ENCODE data around the gene PKNOX1. TPM values are rescaled to one million over a fixed set of nuclear protein-coding genes. Genes with fewer than 3 reads are reported as not detected.
A peak's percentile ranks its signal among the peaks of the same experiment; 100 is the strongest.
"Not testable (repeated sequence)": the region's sequence is repeated elsewhere in the genome, so short reads cannot be mapped to it uniquely, and the experiment has no call there.

Gene PKNOX1
- total RNA-seq, 3 donors from 2014 or later, result 14.3 to 26.1 (median 16.3) TPM

GRCh38 chr21:43031121-43031619, 56.8 kb downstream of the PKNOX1 start:
- no peak for ATAC-seq
- H3K4me1 ChIP-seq (ENCODE audit: low read depth), result no peaks in the 10 kb centered on the region
- no peak for DNase-seq
- H3K4me3 ChIP-seq, result no peak overlapping the region
- H3K36me3 ChIP-seq (ENCODE audit: low read depth), result no peaks in the 10 kb centered on the region
- no peak for TF ChIP-seq CTCF (IDR thresholded peaks at IDR 0.05)
- intact Hi-C loops (cut with DNase I, micrococcal nuclease), result no loop called here
- no peaks in the 10 kb centered on the region for H3K9me3 ChIP-seq

DNA sequence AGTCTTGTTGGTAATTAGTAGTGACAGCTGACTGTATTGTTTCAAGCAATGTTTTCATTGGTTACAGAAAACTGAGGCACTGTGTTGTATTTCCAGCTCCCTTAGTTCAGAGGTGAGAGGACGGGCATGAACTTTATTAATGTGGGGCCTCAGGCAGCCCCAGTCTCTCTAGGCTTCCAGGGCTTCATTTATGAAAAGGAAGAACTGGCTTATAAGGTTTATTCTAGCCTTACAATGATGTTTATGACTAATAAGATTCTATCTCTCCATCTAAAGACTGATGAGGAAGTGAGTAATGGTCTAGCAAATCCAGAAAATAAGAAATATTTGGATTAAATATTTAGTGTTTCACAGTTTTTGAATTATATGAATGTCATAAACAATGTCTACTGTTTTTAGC, 59.7 kb downstream of the PKNOX1 start:
- no peak for TF ChIP-seq CTCF (IDR thresholded peaks at IDR 0.05)
- Histone ChIP-seq H3K36me3 (ENCODE audit: low read depth) (no peaks in the 10 kb centered on the region), H3K4me3 (no peak overlapping the region), H3K9me3 (no peaks in the 10 kb centered on the region), H3K4me1 (ENCODE audit: low read depth) (no peaks in the 10 kb centered on the region)
- intact Hi-C loops (cut with DNase I, micrococcal nuclease), result no loop called here
- no peak for ATAC-seq
- no peak for DNase-seq

- ATAC-seq (no peak), DNase-seq (no peak)
- Histone ChIP-seq H3K9me3 (no peaks in the 10 kb centered on the region), H3K4me1 (ENCODE audit: low read depth) (no peaks in the 10 kb centered on the region), H3K36me3 (ENCODE audit: low read depth) (no peaks in the 10 kb centered on the region), H3K4me3 (no peak overlapping the region)
- no peak for TF ChIP-seq CTCF (IDR thresholded peaks at IDR 0.05)
- intact Hi-C loops (cut with DNase I, micrococcal nuclease), result no loop called here
These were observed 60.5 kb downstream of the PKNOX1 start for GRCh38 chr21:43034826-43035225.

- intact Hi-C loops (cut with DNase I, micrococcal nuclease); H3K4me1 ChIP-seq (ENCODE audit: low read depth); H3K36me3 ChIP-seq (ENCODE audit: low read depth); H3K4me3 ChIP-seq; H3K9me3 ChIP-seq: not testable (repeated sequence)
- DNase-seq, result peak in 2 of 3 donors; percentile 71 to 81
- peak; percentile 97 for ATAC-seq
These were observed 62.5 kb downstream of the PKNOX1 start for GRCh38 chr21:43036889-43037288.

DNA sequence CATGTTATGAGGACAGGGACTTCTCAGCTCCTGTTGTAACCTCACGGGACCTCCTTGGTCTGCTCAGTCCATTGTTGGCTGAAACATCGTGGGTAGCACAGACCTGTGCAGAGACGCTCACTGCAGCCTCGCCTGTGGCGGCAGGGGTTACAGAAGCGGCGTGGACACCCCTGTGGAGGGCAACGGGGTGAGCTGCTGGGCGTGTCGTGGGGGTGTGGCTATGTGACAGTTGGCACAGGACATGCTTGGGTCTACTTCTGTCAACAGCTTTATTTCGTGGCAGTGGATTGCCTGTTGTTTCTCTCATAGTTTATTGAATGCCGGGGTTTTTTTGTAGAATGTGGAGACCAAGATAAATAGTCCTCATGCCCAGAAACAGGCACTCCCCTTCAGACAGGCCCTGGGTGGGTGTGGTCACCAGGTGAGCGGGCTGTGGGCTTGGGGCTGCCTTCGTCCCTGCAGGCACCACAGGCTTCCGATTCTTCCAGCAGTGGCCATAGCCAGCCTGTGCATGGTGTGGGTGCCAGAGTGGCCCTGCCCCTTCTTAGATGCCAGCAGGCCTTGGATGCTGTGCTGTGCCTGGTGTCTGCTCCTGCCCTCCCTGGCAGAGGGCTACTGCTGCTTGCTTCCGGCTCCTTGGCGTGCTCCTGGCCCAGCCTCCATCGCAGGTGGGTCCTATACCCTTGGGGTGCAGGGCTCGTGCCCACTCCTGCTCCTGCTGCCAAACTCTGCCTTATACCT, 63.7 kb downstream of the PKNOX1 start:
- peak; percentile 40 for ATAC-seq
- H3K36me3 ChIP-seq (ENCODE audit: low read depth); intact Hi-C loops (cut with DNase I, micrococcal nuclease); H3K4me1 ChIP-seq (ENCODE audit: low read depth); H3K9me3 ChIP-seq; H3K4me3 ChIP-seq: not testable (repeated sequence)
- peak in 1 of 3 donors; percentile 42 for DNase-seq

- H3K4me3 ChIP-seq; DNase-seq; ATAC-seq; H3K36me3 ChIP-seq (ENCODE audit: low read depth); intact Hi-C loops (cut with DNase I, micrococcal nuclease); H3K4me1 ChIP-seq (ENCODE audit: low read depth); H3K9me3 ChIP-seq: not testable (repeated sequence)
These were observed 64.3 kb downstream of the PKNOX1 start for GRCh38 chr21:43038659-43039044.

GRCh38 chr21:43042169-43042568, 67.8 kb downstream of the PKNOX1 start:
- H3K4me3 ChIP-seq; H3K4me1 ChIP-seq (ENCODE audit: low read depth); DNase-seq; ATAC-seq; H3K9me3 ChIP-seq; intact Hi-C loops (cut with DNase I, micrococcal nuclease); H3K36me3 ChIP-seq (ENCODE audit: low read depth): not testable (repeated sequence)

DNA sequence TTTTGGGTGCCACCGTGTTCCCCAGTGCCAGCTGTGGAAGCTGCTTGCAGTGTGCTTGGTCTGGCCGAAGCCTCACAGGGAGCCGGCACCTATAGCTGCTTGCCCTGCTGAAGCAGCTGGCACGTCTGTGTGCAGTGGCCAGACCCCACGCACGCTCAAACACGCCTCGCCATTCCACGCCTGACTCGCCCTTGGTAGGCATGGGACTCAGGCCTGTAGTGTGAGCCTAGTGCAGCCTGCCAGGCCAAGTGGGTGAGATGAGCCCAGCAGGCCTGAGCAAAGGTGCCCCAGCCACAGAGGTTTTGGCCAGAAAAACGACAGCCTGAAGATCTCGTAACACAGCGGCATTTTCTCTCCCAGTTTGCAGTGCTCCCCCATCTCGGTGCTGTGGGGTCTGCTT, 68.9 kb downstream of the PKNOX1 start:
- H3K4me1 ChIP-seq (ENCODE audit: low read depth); H3K9me3 ChIP-seq; intact Hi-C loops (cut with DNase I, micrococcal nuclease); DNase-seq; ATAC-seq; H3K4me3 ChIP-seq; H3K36me3 ChIP-seq (ENCODE audit: low read depth): not testable (repeated sequence)

DNA sequence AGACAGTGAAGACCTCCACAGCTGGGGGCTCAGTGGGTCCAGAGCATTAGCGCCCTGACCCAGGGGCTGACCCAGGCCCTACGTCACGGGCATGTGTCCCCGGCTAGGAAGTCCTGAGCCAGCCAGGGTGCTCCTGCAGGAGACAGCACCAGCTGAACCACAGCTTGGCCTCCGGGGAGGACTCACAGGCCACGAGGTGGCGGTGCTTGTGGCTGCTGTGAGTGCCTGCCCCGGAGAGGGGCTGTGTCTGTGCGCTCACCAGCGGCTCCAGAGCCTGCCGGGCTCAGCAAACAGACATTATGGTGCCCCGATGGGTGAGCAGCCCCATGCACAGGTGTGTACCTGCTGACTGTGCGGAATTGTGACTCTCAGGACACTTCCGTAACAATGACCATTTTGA, 70.2 kb downstream of the PKNOX1 start:
- H3K4me3 ChIP-seq; H3K36me3 ChIP-seq (ENCODE audit: low read depth); H3K9me3 ChIP-seq; H3K4me1 ChIP-seq (ENCODE audit: low read depth); DNase-seq; intact Hi-C loops (cut with DNase I, micrococcal nuclease); ATAC-seq: not testable (repeated sequence)

DNA sequence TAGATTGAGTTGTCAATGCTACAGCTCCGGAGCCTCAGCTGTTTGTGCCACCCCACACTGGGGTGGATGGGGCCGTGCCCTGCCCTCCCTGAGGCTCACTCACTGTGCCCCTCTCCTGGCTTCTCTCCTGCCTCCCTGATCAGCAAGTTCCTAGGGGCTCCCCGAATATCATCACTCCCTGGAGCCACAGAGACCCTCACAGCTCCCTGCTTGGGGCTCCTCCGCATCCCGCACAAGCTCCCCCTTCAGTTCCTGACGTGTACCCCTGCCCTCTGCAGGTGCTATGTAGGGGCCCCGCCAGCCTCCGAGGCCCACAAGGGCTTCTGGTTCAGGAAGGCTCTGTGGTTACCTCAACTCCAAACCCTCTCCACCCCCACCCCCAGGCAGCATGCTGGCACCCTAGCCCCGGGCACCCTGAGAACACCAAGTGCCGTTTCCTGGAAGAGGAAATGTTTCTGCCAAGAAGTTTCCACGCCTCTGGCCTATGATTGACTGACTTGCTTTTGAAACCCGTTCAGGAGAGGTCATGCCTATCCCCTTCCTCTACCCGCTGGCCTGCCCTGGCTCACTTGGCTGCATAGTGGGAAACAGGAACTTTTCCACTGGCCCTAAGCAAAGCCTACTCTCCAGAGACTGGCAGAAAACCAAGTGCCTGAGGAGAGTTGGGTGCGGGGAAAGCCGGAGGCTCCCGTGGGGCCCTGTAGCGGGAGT, 71.0 kb downstream of the PKNOX1 start:
- H3K4me1 ChIP-seq (ENCODE audit: low read depth); H3K36me3 ChIP-seq (ENCODE audit: low read depth); H3K9me3 ChIP-seq; DNase-seq; intact Hi-C loops (cut with DNase I, micrococcal nuclease); H3K4me3 ChIP-seq: not testable (repeated sequence)
- ATAC-seq, result peak; percentile 72

All from mucosa of descending colon (tissue), 3 donors.